T-helper 22 cell (primary cell): Measurements from ENCODE around the gene JAM3.

Experiments
- DNase-seq: peaks from one replicate; pipeline ENCODE4 v3.0.0-alpha.2; 2020; ENCODE audit warnings: low read depth

Gene JAM3

DNA sequence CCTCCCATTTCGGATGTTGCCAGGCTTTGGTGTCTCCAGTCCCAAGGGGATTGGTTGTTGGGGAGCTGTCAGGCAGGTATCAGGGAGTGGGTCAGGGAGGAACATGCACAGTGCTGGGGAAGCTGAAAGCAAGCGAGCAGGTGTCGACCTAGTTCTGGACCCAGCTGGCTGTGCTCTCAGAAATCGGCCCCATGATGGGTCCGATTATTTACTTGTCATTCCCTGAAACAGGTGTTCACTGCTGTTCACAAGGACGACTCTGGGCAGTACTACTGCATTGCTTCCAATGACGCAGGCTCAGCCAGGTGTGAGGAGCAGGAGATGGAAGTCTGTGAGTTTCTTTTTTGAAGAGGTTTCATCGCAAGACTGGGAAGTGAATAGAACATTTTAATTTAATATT lies 76.8 kb downstream of the JAM3 start:
- no peak for DNase-seq

DNA sequence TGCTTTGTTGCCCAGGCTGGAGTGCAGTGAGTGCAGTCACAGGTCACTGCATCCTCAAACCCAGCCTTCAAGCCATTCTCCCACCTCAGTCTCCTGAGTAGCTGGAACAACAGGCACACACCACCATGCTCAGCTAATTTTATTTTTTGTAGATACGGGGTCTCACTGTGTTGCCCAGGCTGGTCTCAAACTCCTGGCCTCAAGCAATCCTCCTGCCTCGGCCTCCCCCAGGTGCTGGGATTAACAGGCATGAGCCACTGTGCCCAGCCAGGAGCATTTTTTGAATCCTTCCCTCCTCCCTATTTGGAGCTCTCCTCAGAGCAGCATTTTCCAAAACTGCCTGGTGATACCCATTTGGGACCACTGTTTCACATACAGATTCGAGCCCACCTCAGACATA lies 77.7 kb downstream of the JAM3 start:
- DNase-seq, result no peak

DNA sequence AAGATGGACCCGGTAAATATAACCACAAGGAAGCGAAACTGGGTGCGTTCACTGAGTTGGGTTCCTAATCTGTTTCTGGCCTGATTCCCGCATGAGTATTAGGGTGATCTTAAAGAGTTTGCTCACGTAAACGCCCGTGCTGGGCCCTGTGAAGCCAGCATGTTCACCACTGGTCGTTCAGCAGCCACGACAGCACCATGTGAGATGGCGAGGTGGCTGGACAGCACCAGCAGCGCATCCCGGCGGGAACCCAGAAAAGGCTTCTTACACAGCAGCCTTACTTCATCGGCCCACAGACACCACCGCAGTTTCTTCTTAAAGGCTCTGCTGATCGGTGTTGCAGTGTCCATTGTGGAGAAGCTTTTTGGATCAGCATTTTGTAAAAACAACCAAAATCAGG lies 80.5 kb downstream of the JAM3 start:
- no peak for DNase-seq

DNA sequence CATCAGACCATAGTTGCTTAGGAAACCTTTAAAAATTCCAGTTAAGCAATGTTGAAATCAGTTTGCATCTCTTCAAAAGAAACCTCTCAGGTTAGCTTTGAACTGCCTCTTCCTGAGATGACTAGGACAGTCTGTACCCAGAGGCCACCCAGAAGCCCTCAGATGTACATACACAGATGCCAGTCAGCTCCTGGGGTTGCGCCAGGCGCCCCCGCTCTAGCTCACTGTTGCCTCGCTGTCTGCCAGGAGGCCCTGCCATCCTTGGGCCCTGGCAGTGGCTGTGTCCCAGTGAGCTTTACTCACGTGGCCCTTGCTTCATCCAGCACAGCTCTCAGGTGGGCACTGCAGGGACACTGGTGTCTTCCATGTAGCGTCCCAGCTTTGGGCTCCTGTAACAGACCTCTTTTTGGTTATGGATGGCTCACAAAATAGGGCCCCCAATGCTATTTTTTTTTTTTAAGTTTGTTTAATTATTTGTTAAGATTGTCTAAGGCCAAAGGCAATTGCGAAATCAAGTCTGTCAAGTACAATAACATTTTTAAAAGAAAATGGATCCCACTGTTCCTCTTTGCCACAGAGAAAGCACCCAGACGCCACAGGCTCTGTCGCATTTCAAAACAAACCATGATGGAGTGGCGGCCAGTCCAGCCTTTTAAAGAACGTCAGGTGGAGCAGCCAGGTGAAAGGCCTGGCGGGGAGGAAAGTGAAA lies 81.5 kb downstream of the JAM3 start:
- no peak for DNase-seq

DNA sequence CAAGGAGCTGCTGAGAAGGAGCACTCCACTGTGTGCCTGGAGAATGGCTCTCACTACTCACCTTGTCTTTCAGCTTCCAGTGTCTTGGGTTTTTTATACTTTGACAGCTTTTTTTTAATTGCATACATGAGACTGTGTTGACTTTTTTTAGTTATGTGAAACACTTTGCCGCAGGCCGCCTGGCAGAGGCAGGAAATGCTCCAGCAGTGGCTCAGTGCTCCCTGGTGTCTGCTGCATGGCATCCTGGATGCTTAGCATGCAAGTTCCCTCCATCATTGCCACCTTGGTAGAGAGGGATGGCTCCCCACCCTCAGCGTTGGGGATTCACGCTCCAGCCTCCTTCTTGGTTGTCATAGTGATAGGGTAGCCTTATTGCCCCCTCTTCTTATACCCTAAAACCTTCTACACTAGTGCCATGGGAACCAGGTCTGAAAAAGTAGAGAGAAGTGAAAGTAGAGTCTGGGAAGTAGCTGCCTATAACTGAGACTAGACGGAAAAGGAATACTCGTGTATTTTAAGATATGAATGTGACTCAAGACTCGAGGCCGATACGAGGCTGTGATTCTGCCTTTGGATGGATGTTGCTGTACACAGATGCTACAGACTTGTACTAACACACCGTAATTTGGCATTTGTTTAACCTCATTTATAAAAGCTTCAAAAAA lies 82.3 kb downstream of the JAM3 start:
- no peak for DNase-seq

DNA sequence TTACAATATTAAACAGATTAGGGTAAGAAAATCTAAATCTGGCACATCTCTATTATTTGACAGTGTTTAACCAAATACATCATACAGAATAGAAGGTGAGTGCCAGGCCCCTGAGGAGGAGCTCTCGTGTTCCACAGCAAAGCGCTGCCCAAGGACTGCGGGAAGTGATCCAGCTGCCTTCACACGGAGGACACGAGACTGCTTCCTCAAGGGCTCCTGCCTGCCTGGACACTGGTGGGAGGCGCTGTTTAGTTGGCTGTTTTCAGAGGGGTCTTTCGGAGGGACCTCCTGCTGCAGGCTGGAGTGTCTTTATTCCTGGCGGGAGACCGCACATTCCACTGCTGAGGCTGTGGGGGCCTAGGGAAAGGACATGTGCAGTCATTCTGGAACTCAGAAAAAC lies 83.8 kb downstream of the JAM3 start:
- no peak for DNase-seq

DNA sequence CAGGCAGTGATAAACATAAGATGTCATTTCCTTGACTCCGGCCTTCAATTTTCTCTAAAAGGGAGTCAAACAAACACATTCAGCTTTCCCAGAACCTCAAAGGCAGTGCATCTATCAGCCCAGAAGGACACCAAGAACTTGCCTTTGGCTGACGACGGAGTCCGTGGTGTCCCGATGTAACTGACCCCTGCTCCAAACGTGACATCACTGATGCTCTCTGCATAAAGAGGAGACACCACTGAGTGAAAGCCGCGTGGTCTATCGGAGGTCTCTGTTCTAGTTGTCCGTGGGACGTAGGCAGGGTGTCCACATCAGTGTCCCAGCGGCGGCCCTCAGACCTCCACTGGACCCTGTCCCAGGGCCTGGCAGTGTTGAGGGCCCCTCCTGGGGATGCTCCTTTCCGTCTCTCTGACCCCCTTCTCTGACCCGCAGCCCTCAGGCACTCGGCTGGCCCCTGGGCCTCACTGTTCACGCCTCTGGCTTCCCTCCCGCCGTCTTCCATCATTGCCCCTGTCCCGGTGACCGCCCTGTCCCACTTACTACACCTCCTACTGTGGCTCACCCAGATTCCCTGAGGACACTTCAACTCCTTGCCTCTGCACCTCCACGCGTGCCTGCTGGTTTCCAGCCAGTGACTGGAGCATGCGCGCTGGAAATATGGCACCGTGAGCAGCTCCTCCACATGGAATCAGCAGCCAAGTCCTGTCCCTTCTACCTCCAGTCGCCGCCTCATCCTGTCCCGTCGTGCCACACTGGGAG lies 84.5 kb downstream of the JAM3 start:
- no peak for DNase-seq

DNA sequence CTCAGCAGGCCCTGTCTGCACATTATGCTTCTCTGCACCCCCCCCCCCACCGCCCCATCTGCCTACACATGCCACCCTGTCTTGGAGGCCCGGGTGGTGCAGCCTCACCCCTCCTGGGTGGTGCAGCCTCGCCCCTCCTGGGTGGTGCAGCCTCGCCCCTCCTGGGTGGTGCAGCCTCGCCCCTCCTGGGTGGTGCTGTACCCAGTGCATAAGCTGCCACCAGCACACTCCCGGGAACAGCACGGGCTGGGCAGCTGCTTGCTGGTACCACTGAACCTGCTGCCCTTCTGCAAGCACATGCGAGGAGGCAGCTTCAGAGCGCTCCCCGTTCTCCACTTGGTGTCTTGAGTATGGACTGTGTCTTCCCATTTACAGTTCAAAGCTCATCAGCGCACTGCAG lies 85.6 kb downstream of the JAM3 start:
- DNase-seq, result no peak

DNA sequence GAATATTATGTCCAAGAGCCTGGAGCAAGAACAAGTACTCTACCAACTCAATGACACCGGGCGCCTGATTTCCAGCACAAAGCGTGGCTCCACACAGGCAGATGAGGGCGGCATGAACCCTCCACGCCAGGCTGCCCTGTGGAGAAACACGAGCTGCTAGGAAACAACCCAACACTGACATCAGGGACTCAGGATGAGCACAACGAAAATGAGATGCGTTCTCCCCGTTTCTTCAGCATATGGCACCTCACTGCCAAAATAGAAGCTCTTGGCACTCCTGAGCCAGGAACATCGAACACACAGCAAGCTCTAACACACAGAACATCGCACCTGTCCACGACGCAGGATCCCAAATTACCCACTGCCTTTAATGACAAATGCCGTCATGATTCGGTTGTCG lies 86.6 kb downstream of the JAM3 start:
- no peak for DNase-seq

DNA sequence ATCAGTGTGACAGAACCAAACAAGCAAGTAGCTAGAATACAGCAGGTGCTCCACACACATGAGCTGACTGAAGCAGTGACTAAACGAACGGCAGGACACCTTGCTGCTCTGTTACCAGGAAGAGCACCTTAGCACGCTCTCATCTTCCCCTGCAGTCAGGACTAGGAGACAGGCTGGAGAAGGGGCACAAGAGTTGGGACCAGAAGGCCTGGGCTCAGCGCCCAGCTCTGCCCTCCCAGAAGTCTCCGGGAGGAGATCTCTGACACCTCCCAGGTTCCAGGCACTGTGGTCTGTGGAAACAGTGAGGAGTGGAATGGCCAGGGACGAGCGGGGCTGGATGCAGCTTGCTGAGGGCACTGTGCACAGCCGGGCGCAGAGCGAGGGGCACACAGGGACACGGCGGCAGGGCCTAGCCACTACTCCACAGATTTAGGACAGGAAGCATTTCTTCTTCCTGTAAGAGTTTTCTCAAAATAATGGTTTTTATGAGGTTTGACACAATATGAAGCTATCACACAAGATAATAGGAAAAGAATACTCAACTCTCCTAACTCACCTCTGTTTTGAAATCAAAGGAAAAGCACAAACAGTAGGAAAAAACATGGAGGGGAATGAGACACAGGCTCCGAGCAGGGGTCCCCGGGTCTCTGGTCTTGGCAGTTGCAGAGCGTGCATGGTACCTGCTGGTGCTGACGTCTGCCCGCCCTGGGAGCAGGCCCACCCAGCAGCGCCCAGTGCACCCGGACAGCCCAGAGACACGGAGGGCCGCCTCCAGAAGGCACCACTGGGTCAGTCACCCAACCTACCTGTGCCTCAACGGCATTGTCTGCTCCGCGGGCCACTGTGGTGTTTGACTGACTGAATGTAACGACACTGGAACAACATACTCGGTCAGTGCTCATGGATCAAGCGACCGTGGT lies 87.3 kb downstream of the JAM3 start:
- no peak for DNase-seq

DNA sequence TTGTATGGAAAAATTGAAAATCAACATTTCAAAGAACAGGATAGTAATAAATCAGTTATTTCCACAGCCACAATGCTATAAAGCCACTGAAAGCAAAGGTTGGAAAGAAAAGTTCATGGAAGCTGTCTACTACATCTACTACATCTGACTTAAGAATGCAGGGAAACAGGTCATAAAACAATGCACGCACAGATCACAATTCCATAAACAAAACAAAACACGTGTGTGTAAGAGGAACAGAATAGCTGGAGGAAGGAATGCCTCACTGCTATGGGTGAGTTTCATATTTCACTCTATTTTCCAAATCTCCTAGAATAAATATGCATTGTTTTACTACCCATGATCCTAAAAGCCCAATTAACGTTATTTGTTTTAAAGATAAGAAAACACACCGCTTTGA lies 88.6 kb downstream of the JAM3 start:
- no peak for DNase-seq

DNA sequence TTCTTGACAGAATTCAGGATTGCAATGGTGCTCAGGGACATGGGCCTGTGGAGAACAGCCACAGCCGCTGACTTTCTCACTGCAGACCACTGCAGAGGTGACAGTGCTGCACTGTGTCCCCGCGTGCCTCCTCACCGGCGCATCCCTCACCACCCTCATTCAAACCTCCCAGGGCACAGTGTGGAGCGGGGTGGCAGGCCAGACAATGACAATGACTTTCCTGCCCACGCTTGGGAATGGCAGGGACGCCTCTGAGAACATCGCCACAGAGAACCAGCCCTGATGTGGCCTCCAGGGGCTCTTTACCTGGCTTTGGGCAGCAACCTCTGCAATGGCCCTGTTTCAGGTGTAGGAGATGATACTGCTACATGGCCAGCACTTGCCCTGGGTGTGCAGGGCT lies 89.2 kb downstream of the JAM3 start:
- DNase-seq, result no peak

DNA sequence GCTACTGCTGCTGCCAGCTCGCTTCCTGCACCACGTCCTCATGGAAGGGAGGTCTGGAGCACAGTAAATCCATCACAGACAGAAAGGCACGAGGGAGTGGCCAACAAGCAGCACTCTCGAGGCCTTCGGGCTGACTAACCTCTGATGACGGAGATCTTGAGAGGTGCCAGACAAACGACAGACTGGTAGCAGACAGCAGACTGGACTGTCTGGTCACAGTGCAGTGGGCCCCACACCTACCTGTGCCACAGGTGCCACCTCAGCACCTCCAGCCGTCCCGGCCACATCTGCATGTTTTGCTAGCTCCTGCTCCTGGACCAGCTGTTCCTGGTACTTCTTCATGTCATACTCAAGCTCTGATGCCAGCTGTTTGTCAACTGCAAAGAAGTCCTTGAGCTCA lies 90.8 kb downstream of the JAM3 start:
- DNase-seq, result no peak

DNA sequence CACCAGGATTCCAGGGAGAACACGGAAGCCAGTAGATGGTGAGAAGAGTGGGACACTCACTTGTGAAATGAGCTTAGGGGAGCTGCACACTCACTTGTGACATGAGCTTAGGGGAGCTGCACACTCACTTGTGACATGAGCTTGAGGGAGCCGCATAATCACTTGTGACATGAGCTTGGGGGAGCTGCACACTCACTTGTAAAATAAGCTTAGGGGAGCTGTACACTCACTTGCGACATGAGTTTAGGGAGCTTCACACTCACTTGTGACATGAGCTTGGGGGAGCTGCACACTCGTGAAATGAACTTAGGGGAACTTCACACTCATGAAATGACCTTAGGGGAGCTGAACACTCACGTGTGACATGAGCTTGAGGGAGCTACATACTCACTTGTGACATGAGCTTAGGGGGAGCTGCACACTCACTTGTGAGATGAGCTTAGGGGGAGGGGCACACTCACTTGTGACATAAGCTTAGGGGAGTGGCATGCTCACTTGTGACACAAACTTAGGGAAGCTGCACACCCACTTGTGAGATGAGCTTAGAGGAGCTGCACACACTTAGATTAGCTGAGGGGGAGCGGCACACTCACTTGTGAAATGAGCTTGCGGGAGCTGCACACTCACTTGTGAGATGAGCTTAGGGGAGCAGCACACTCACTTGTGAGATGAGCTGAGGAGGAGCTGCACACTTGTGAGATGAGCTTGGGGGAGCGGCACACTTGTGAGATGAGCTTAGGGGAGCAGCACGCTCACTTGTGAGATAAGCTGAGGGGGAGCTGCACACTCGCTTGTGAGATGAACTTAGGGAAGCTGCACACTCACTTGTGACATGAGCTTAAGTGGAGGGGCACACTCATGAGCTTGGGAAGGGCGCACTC lies 95.9 kb downstream of the JAM3 start:
- no peak for DNase-seq

DNA sequence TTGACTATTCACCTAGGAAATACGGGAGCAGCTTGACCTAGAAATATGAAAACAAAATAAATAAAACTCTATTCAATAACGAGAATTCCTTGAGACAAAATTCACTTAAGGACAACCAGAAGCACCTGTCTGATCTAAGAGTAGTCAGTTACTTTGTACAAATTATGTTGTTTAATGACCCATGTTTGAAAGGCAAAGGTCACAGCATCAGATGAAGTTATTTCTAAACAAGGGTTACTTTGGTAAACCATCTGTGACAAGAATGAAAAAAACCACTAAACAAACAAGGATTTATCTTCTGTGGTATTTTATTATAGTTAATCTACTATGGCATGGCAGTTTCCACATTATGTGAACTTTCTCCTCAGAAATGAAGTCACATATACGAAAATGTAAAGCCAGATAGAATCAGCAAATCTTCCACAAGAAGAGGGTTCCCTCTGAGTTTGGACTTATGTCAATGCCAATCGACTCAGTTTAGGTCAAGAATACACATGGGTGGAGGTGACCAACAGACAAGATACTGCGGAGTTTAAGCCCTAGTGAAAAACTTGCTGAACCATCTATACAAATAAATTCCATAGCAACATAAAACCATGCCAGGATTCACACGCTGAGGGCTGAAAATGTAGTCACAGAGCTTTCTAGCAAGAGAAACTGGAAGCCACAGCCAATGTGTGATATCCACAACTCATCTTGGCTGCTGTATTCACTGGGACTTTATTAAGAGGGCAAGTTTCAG lies 101.5 kb downstream of the JAM3 start:
- DNase-seq, result no peak

DNA sequence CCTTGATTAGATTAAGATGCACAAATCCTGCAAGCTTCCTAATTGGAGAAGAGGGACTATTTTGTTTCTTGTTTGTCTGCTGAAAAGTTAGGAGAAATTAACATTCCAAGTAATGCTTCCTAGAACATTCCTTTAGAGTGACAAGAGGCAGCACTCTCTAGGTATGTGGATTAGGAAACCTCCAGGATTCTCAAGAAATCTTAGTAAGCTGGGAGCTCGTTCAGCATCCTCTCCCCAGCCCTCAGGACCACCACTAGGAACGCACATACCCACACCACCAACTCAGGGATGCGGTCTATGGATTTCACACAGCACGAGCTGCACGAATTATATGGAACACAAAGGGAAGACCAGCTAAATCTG lies 102.0 kb downstream of the JAM3 start:
- DNase-seq, result no peak

DNA sequence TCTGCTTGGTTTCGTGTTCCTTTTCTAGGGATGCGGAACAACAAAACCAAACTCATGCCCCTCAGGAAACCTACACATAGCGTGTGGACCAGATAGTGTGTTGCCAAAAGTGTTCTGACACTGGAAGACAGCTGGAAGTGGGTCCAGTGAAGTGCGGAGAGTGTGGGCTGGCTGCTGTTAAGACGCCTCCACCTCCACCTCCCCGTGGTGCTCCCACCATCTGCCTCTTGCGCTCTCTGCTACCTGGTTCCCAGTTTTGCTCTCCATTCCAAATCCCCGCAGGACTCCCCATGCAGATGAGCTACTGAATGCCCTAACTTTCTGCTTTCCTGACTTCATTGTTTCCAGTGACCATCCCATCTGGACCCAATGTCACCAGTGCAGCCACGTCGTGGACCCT lies 103.1 kb downstream of the JAM3 start:
- DNase-seq, result no peak

DNA sequence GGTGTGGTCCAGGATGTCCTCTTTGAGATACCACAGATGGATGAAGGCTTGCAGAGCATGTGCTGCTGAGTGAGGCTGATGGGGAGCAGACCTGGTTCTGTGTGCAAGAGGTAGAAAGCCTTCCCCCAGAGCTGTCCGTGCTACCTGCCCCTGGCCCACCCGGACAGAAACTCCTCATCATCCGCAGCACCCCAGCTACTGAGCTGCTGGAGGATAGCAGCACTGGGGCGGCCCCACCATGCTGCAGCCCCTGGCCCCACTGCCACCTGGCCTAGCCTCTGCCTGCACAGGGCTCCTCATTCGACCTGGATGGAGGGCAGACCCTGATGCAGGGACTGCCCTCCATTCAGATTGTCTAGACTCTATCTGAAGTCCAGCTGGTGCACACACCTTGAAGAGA lies 104.4 kb downstream of the JAM3 start:
- no peak for DNase-seq

DNA sequence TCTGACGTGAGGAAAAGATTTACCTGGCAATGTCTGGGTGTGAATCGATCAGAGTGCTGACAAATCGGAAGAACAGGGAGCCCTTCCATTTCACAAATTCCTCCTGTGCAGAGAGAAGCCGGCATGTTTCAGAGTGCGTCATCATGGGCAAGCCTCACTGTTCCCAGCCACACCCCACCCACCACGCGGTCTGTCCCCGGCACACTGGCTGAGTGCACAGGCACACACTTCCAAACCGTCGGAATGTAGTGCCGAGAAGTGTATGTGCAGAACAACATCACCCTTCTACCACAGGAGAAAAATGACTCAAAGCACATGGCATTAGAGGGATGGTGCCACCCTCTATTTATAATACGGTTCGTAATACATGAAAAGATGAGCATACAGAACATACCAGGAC lies 107.4 kb downstream of the JAM3 start:
- DNase-seq, result no peak

DNA sequence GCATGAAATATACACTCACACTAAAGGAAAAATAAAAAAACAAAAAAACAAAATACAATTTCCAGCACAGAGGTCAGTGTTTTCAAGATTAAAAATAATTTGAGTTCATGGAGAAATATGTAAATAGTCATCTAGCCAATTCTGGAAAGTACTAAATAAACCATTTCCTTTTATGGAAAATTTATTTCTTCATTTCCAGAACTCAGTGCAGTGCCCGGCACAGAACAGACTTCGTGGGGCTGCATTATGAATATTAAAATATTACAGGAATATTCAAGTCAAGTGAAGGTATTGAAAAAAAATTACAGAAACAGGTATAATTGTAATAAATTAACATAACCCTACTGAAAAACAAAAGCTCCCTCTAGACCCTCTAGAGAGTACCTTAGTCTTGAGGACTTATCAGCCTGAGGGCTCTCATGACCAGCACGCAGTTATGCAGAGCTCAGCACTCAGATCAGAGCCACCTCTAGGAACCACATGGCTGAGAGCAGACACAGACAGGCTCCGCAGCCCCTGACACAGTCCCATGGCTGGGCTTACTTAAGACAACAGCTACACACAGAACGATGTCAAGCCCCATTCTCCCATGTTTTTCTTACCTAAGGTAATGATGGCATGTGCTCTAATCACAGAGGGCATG lies 109.3 kb downstream of the JAM3 start:
- DNase-seq, result no peak
